ENCODE results near the gene MARK1.

The MARK1 gene

GRCh38 chr1:220564216-220564615 is 36.3 kb downstream of the MARK1 start:
- no peak for TF ChIP-seq CTCF (conservative IDR thresholded peaks at IDR 0.05; ENCODE audit: low read depth)
- CTCF ChIA-PET, result interaction anchor here (0.6 kb wide), 1 partner anchor 185 kb away, joined by 4 read pairs; no protein-coding TSS in a partner anchor
- POLR2A ChIA-PET (ENCODE audit: low non-redundant PET), result no interaction called here
- H3K27ac ChIP-seq, result no peak overlapping the region
- no peak for DNase-seq (ENCODE audit: low spot score)

- DNase-seq (ENCODE audit: low spot score), result no peak
- CTCF ChIA-PET, result no interaction called here
- TF ChIP-seq CTCF (conservative IDR thresholded peaks at IDR 0.05; ENCODE audit: low read depth), result no peak
- no peak overlapping the region for H3K27ac ChIP-seq
- POLR2A ChIA-PET (ENCODE audit: low non-redundant PET), result no interaction called here
These were observed 37.7 kb downstream of the MARK1 start for GRCh38 chr1:220565670-220566069.

- no peak for DNase-seq (ENCODE audit: low spot score)
- H3K27ac ChIP-seq, result no peak overlapping the region
- ChIA-PET POLR2A (ENCODE audit: low non-redundant PET) (no interaction called here), CTCF (no interaction called here)
- TF ChIP-seq CTCF (conservative IDR thresholded peaks at IDR 0.05; ENCODE audit: low read depth), result no peak
These were observed 38.9 kb downstream of the MARK1 start for GRCh38 chr1:220566869-220567268.

- CTCF ChIA-PET, result interaction anchor here (0.9 kb wide), 1 partner anchor 20 kb away, joined by 4 read pairs; no protein-coding TSS in a partner anchor
- DNase-seq (ENCODE audit: low spot score), result no peak
- TF ChIP-seq CTCF (conservative IDR thresholded peaks at IDR 0.05; ENCODE audit: low read depth), result no peak
- H3K27ac ChIP-seq, result no peak overlapping the region
- POLR2A ChIA-PET (ENCODE audit: low non-redundant PET), result no interaction called here
These were observed 44.5 kb downstream of the MARK1 start for GRCh38 chr1:220572416-220572815.

GRCh38 chr1:220573836-220574235 is 45.9 kb downstream of the MARK1 start:
- DNase-seq (ENCODE audit: low spot score), result no peak
- ChIA-PET POLR2A (ENCODE audit: low non-redundant PET) (no interaction called here), CTCF (no interaction called here)
- H3K27ac ChIP-seq, result no peak overlapping the region
- no peak for TF ChIP-seq CTCF (conservative IDR thresholded peaks at IDR 0.05; ENCODE audit: low read depth)

- no peak for DNase-seq (ENCODE audit: low spot score)
- TF ChIP-seq CTCF (conservative IDR thresholded peaks at IDR 0.05; ENCODE audit: low read depth), result no peak
- no peak overlapping the region for H3K27ac ChIP-seq
- ChIA-PET CTCF (no interaction called here), POLR2A (ENCODE audit: low non-redundant PET) (no interaction called here)
These were observed 48.0 kb downstream of the MARK1 start for GRCh38 chr1:220575718-220576497.
